ENCODE results near the gene PRTFDC1. TPM values are rescaled to one million over a fixed set of nuclear protein-coding genes. Genes with fewer than 3 reads are reported as not detected.
"Not testable (repeated sequence)": the region's sequence is repeated elsewhere in the genome, so short reads cannot be mapped to it uniquely, and the experiment has no call there.

The PRTFDC1 gene
- polyA plus RNA-seq, 12 donors = 7.4 to 26.9 (median 15.6) TPM; not detected in 1

GRCh38 chr10:24935504-24936292 is 16.7 kb downstream of the PRTFDC1 start:
- DNase-seq = no peak

GRCh38 chr10:24931236-24931635 is 21.2 kb downstream of the PRTFDC1 start:
- no peak for DNase-seq

- no peak for DNase-seq
These were observed 22.0 kb downstream of the PRTFDC1 start for GRCh38 chr10:24930427-24930826.

GRCh38 chr10:24929904-24930303 is 22.5 kb downstream of the PRTFDC1 start:
- DNase-seq = no peak

- no peak for DNase-seq
These were observed 23.3 kb downstream of the PRTFDC1 start for GRCh38 chr10:24929056-24929544.

- DNase-seq = no peak
These were observed 24.2 kb downstream of the PRTFDC1 start for GRCh38 chr10:24928163-24928562.

- peak; percentile 74 for DNase-seq
These were observed 25.8 kb downstream of the PRTFDC1 start for GRCh38 chr10:24926557-24926956.

- DNase-seq = no peak
These were observed 26.6 kb downstream of the PRTFDC1 start for GRCh38 chr10:24925799-24926198.

- DNase-seq = not testable (repeated sequence)
These were observed 27.9 kb downstream of the PRTFDC1 start for GRCh38 chr10:24924483-24924882.

GRCh38 chr10:24922222-24922868 is 30.1 kb downstream of the PRTFDC1 start:
- not testable (repeated sequence) for DNase-seq

- peak; percentile 27 for DNase-seq
These were observed 31.2 kb downstream of the PRTFDC1 start for GRCh38 chr10:24920907-24921881.

GRCh38 chr10:24920192-24920591 is 32.2 kb downstream of the PRTFDC1 start:
- DNase-seq = not testable (repeated sequence)

- not testable (repeated sequence) for DNase-seq
These were observed 32.8 kb downstream of the PRTFDC1 start for GRCh38 chr10:24919629-24920028.

GRCh38 chr10:24917979-24918378 is 34.4 kb downstream of the PRTFDC1 start:
- no peak for DNase-seq

GRCh38 chr10:24917493-24917892 is 34.9 kb downstream of the PRTFDC1 start:
- no peak for DNase-seq

- DNase-seq = no peak
These were observed 36.0 kb downstream of the PRTFDC1 start for GRCh38 chr10:24916365-24916764.

GRCh38 chr10:24915304-24915703 is 37.1 kb downstream of the PRTFDC1 start:
- DNase-seq = no peak

- DNase-seq = no peak
These were observed 38.3 kb downstream of the PRTFDC1 start for GRCh38 chr10:24914148-24914547.

- DNase-seq = no peak
These were observed 40.2 kb downstream of the PRTFDC1 start for GRCh38 chr10:24912215-24912614.

- no peak for DNase-seq
These were observed 41.4 kb downstream of the PRTFDC1 start for GRCh38 chr10:24911029-24911428.

GRCh38 chr10:24910574-24910973 is 41.8 kb downstream of the PRTFDC1 start:
- no peak for DNase-seq
